ENCODE data around the gene ZFYVE16. TPM values are rescaled to one million over a fixed set of nuclear protein-coding genes. Genes with fewer than 3 reads are reported as not detected.

ZFYVE16 gene
- total RNA-seq, 2 donors from 2014 or later = 22.3 to 26.5 TPM

GRCh38 chr5:80509362-80509761 lies 101.5 kb downstream of the ZFYVE16 start:
- no peaks in the 10 kb centered on the region for H3K27me3 ChIP-seq
- no peaks in the 10 kb centered on the region for H3K9me3 ChIP-seq
- no peaks in the 10 kb centered on the region for H3K36me3 ChIP-seq
- no peak overlapping the region for H3K9ac ChIP-seq (ENCODE audit: low read depth in 2 of 2, low read length in 2 of 2)
- no peaks in the 10 kb centered on the region for H3K4me1 ChIP-seq
- intact Hi-C loops (cut with DNase I) = no loop called here
- TF ChIP-seq, protein P1, sequence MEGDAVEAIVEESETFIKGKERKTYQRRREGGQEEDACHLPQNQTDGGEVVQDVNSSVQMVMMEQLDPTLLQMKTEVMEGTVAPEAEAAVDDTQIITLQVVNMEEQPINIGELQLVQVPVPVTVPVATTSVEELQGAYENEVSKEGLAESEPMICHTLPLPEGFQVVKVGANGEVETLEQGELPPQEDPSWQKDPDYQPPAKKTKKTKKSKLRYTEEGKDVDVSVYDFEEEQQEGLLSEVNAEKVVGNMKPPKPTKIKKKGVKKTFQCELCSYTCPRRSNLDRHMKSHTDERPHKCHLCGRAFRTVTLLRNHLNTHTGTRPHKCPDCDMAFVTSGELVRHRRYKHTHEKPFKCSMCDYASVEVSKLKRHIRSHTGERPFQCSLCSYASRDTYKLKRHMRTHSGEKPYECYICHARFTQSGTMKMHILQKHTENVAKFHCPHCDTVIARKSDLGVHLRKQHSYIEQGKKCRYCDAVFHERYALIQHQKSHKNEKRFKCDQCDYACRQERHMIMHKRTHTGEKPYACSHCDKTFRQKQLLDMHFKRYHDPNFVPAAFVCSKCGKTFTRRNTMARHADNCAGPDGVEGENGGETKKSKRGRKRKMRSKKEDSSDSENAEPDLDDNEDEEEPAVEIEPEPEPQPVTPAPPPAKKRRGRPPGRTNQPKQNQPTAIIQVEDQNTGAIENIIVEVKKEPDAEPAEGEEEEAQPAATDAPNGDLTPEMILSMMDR (IDR thresholded peaks at IDR 0.05) = no peak
- H3K27ac ChIP-seq = no peak overlapping the region
- no peak overlapping the region for H3K4me3 ChIP-seq
- no peak for DNase-seq

DNA sequence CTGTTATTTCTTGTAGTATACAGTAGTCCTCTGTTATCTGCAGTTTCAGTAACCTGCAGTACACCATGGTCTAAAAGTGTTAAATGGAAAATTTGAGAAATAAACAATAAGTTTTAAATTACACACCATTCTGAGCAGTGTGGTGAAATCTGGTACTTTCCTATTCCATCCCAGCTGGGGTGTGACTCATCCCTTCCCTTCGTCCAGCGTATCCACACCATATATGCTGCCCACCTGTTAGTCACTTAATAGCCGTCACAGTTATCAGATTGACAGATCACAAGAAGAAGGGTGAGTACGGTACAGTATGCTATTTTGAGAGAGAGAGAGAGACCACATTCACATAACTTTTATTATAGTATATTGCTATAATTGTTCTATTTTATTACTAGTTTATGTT lies 109.0 kb downstream of the ZFYVE16 start:
- Histone ChIP-seq H3K27me3 (no peaks in the 10 kb centered on the region), H3K4me3 (no peak overlapping the region), H3K36me3 (no peaks in the 10 kb centered on the region), H3K9ac (ENCODE audit: low read depth in 2 of 2, low read length in 2 of 2) (no peak overlapping the region), H3K9me3 (no peaks in the 10 kb centered on the region), H3K27ac (no peak overlapping the region), H3K4me1 (no peaks in the 10 kb centered on the region)
- intact Hi-C loops (cut with DNase I) = no loop called here
- TF ChIP-seq, protein P1 (IDR thresholded peaks at IDR 0.05) = no peak
- no peak for DNase-seq

Other genes starting within 250 kb of the ZFYVE16 start
- 100 to 1,000 TPM; 138 to 141 TPM for gene SERINC5, start 152.0 kb upstream of the ZFYVE16 start, total RNA-seq
- gene SPZ1, start 88.1 kb upstream of the ZFYVE16 start, total RNA-seq = not detected
- 1 to 10 TPM; 1.4 to 2.4 TPM for gene FAM151B, start 80.0 kb downstream of the ZFYVE16 start, total RNA-seq
- not detected for gene ANKRD34B, start 162.2 kb downstream of the ZFYVE16 start, total RNA-seq
- 10 to 100 TPM; 15.1 to 16.3 TPM for gene MSH3, start 246.6 kb downstream of the ZFYVE16 start, total RNA-seq
- gene DHFR, start 246.9 kb downstream of the ZFYVE16 start, total RNA-seq = 10 to 100 TPM; 26.5 to 77.7 TPM